ENCODE data around the gene PCDH15.
A peak's percentile ranks its signal among the peaks of the same experiment; 100 is the strongest.

Gene PCDH15

GRCh38 chr10:54702583-54703485 is 98.2 kb downstream of the PCDH15 start:
- peak; percentile 0 for DNase-seq

DNA sequence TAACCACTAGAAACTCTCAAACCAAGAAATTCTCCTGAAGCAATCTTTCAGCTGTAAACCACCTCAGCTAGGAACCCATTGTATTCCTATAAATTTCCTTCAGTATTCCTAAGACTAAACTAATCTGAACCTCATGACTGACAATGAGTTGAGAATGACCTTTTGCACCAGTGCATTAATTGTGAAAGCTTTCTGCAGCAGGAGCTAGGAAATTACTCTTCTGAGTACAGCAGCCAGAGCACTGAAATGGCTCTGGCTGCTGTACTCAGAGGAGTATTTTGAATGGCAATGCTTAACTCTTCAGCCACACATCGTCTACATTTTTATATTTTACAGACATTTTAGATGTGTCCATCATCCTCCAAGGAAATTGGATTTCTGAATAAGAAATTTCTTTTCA is 109.7 kb downstream of the PCDH15 start:
- DNase-seq, result no peak

DNA sequence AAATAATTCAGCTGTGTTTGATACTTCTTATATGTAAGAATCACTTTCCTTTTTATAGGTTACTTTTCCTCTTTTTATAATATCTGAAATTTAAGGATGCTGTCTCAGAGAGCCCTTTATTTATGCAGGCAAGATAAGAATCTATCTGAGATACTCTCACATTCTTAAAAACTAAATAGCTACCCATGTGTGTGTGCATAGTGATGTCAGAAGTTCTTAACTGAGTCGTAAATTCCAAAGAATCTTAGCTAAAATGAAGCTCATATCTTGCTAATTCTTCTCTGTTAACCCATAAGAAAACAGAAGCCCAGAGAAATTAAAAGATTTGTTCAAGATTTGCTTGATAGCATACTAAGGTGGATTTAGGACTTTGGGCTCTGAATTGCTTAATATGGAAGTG is 118.5 kb downstream of the PCDH15 start:
- DNase-seq, result no peak

DNA sequence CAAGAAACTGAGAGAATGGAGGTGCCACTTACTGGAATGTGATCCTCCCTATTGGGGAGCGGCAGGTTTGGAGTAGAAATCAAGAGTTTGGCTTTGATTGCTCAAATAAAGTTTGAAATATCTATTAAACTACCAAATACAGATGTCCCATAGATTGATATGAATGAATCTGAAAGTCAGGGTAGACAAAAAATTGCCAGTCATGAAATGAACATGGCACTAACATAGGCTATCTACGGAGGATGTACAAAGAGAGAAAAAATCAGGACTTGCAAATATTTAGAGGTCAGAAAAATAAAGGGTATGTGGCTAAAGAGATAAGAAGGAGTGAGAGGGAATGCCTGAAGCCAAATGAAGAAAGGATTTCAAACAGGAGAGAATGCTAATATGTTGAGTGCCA is 119.9 kb downstream of the PCDH15 start:
- DNase-seq, result no peak

DNA sequence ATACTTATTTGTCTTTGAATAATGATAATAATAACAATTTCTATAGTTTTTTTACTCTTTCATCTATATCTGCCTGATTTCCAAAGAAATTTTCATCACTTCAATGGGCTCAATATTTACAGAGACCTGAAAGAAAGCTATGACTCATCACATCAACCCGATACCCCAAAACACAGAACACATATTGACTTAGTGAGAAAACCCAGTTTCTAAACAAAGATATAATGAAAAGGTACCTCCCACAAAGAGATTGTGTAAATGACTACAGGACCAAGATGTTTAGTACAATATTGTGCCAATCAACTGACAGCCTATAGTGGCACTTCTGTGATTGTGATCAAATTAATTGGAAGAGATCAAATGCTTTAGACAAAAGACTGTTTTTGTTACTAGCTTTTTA is 133.9 kb downstream of the PCDH15 start:
- no peak for DNase-seq

DNA sequence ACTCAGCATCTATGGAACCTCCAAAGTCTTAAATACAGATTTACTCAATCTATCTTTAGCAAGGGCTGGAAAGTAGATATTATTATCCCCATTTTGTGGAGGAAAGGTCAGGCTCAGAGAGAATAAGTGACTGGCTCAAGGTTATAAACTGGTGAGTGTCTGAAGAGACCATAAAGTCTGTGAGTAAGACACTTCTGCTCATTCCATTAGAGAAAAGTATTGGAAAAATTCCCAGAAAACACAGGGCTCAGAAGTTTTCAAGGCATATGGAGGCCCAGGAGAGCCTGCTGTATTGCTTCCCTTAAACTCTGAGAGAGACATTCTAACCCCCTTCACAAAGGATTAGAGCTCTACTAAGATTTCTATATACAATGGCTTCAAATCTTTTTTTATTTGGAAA is 134.8 kb downstream of the PCDH15 start:
- peak; percentile 1 for DNase-seq

DNA sequence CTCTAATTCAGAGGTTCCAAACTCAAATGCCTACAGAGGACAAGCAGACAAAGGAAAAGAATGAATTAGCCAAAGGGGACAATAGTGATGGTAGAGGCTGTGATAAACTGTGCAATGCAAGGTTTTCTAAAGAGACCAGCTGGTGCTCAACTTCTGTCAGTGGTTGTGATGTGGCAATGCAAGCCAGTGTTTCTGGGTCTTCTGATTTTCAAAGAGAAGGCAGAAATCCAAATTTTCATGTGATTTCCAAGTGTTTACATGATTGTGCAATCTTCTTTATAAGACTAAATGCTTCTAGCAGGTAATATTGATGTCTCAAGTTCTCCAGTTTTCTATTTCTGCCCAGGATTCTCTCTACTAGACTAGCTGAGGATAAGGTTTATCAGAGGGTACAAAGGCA is 135.9 kb downstream of the PCDH15 start:
- DNase-seq, result no peak

DNA sequence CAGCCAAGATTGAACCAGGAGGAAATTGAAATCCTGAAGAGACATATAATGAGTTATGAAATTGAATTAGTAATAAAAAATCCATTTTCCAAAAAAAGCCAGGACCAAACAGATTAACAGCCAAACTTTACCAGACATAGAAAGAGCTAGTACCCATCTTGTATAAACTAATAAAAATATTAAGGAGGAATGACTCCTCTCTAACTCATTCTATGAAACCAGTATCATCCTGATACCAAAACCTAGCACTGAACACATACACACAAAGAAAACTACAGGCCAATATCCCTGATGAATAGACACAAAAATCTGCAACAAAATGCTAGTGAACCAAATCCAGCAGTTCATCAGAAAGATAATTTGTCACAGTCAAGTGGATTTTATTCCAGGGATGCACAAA is 140.6 kb downstream of the PCDH15 start:
- no peak for DNase-seq

- no peak for DNase-seq
These were observed 144.4 kb downstream of the PCDH15 start for GRCh38 chr10:54656643-54657042.

DNA sequence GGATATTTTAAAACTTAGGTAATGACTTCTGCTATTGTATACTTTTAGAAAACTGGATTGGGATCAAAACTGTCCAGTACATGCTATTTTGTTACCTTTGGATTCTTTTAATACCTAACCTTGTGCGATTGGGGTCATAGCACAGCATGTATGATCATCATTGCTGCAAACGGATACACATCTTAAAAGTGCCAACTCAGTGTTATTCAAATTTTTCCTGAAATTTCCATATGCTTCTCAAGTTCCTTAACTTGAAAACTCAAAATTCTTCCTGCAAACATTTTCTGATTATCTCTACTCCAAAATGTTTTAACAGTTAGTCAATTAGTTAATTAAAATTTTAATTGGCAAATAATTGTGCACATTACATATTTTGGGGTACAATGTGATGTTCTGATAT is 147.5 kb downstream of the PCDH15 start:
- no peak for DNase-seq

GRCh38 chr10:54650547-54650946 is 150.5 kb downstream of the PCDH15 start:
- DNase-seq, result no peak

DNA sequence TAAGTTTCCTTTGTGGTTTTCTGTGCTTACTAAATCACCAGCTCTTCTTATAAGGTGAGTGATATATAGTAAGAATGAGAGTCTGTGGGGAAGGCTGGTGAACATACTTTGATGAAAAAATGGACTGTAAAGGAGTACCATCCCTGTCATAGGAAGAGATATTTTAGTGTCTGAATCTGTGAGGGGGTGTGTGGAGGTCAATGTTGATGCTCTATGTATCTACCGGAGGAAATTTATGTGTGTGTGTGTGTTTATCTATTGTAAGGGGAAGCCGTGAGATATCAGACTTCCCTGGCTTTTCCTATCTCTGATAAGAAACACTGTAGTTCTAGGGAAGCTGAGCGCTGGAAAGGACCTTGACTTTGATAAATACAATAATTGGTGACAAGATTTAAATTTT is 179.0 kb downstream of the PCDH15 start:
- no peak for DNase-seq

- no peak for DNase-seq
These were observed 180.7 kb downstream of the PCDH15 start for GRCh38 chr10:54620352-54620751.

GRCh38 chr10:54614072-54614471 is 187.0 kb downstream of the PCDH15 start:
- no peak for DNase-seq

DNA sequence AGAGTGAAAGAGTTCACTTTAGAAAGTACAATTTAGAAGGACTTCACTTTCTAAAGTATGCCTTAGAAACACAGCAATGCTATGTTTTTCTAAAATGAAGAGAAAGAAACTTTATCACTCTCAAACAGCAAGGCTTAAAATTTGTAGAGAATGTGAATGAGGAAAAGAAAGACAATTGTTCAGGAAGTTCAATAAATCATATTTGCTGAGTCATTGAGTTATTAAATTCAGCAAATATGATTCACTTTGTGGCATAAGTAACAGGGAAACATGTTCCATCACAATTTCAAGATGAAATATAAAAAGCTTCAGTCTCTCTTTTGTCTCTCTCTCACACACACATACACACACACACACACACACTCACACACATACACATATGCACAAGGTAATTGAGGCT is 187.9 kb downstream of the PCDH15 start:
- peak; percentile 0 for DNase-seq

GRCh38 chr10:54609423-54609822 is 191.6 kb downstream of the PCDH15 start:
- DNase-seq, result no peak

- DNase-seq, result no peak
These were observed 193.0 kb downstream of the PCDH15 start for GRCh38 chr10:54607983-54608382.

GRCh38 chr10:54594289-54594688 is 206.7 kb downstream of the PCDH15 start:
- no peak for DNase-seq

GRCh38 chr10:54587971-54588370 is 213.1 kb downstream of the PCDH15 start:
- DNase-seq, result no peak

DNA sequence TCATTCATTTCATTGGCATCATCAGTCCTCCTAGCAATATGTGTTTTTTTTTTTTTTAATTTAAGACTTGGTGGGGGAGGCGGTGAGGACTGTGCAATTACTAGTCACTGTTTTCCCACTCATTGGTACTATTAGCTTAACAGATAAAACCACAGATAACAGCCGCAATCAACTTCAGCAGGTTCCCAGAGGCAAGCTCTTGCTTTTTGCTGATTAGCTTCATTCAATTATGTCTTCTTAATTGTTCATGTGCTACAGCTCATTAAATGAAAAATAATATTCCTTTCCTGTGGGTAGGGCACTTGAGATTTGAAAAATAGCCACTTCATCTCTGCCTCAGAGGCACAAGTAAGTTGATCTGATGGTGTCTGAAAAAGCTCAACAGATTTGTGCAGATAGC is 215.5 kb downstream of the PCDH15 start:
- DNase-seq, result no peak

DNA sequence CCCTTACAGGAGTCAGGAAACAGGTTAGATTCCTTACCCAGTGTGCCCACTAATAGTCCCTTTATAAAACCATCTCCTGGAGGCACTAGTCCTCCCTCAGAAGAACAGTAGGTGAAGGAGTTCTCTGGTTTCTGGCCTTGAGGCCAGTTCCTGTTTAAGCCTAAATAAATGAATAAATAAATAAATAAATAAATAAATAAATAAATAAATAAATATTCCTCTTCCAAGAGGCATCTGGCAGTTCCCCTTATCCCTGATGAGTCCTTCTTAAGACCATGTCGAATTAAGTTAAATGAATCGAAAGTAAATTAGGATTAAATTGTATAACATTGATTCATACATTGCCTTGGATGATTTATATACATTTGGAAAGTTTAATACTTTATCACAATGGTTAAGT is 223.3 kb downstream of the PCDH15 start:
- DNase-seq, result no peak

DNA sequence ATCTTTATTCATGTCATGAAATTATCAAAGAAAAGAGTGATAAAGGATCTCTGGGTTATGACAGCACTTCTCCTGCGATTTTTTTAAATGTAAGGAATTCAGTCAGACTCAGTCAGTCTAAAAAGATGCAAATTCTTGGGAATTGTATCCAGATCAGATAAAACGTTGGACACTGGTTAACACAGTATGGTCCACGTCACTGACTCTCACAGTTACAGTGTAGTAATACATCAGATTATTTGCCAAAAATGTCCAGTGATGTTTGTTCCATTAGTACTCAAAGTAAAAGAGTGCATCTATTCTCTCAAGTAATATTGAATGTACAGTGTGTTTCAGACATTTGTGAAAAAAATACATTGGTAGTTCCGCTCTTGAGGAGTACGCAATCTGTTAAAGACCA is 224.5 kb downstream of the PCDH15 start:
- DNase-seq, result no peak

DNA sequence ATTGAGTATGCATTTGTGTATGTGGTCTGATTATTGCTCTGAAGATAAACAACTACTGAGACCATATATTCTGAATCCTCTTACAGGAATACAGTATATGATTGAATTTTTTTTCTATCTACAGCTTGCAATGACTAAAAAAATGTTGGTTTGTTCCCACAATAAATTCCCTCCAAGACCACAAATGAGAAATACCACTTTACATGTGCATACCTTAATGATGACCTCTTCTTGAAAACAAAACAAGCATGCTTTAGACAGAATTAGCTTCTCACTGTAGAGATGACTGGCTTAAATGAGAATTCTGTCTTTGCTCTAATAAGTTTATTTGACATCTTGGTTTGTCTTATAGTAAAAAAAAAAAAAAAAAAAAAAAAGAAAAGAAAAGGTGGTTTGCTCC is 241.5 kb downstream of the PCDH15 start:
- peak; percentile 70 for DNase-seq

DNA sequence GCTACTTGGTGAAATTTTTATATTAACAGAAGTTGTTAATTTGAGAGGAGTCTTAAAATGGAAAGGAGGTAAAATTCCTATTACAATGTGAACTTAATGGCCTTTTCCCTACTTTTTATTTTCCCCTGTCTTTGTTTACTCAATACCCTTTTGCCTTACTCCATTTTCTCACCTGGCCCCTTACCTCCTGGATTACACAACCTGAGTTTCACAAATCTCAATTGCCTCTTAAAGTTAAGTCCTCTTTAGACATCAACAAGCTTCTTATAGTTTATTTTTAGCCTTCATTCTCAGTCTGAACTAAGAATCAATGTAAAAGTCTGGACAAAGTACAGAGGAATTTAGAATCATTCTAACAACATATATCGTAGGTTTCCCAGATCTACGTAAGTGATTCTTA is 247.0 kb downstream of the PCDH15 start:
- no peak for DNase-seq

DNA sequence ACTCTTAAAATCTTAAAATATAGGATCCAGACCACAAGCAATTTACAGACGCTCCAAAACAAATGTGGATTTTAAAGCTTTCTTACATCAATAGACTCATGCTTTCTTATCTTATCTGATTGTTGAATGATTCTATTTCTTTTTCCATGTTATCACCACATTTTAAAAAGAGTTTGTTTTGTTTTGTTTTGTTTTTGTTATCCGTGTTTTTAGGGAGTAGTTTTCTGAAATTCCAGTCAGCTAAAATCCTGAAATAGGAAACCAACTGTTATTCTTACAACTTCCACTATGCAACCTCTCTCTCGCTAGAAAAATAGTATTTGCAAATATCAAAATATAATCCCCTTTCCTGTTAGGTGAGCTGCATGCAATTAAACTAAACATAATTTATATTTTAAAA is 251.0 kb downstream of the PCDH15 start:
- DNase-seq, result no peak

Data from fibroblast of skin of right quadriceps (primary cell).